Nucleus accumbens (tissue), 56 donors: ENCODE data around the gene NATD1.
A peak's percentile ranks its signal among the peaks of the same experiment; 100 is the strongest.

Source experiments
- DNase-seq, 56 donors: peaks; one replicate each; lab custom pipeline; 2025; lab: John Stamatoyannopoulos, UW

NATD1 gene

DNA sequence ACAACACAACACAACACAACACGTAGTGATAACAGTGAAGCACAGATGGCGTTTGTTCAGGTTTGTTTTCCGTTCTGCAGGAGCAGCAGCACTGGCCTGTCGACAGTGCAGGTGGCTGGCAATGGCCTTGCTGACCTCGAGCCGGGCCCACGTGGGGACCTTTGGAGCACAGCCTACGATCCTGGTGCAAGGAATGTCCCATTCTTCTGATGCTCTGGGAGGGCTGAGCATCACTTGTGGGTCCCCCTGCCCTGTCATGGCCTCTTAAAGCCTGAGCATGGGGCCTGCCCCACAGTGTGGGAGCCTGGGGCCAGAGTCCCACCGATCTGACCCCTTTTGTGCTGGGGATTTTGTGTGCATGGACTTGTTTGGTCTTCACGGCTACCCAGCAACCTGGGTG is 38.1 kb upstream of the NATD1 start:
- no peak for DNase-seq

GRCh38 chr17:21289902-21290571 is 36.8 kb upstream of the NATD1 start:
- DNase-seq, result peak in 7 of 56 donors; percentile 10 to 58 (median 22)

GRCh38 chr17:21289175-21289901 is 36.1 kb upstream of the NATD1 start:
- no peak for DNase-seq

- DNase-seq, result no peak
Measured at GRCh38 chr17:21288571-21289017, 35.4 kb upstream of the NATD1 start.

DNA sequence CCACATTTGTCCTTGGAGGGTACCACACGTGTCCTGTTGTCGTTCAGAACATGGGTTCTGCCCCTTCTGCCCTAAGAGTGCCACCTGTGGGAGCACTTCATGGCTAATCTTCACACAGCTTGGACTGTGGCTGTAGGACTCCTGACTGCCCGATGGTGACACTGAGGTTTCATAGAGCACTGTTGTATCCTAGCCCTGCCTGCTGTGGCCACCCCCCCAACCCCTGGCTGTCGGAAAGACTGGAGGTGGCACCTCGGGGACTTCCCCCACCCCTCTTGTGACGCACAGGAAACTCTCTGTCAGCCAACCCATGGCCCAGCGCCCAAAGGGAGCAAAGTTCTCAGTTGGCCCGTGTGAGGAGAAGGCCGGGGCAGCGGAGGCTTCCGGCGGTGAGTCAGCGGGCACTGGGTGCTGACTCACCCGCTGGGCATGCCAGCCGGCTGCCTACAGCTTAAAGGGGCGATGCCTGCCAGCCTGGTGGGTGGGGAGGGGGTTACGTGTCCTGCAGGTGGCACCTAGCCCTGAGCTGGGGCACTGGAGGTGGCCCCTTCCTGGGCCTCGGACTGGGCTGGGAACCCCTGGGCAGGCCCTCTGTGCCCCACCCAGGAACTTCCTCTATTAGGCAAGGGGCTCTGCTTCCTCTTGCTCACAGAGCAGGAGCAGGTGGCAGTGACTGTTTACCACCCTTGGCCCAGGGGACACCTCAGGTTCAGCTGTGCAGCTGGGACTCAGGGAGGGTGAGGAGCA is 34.7 kb upstream of the NATD1 start:
- peak in 52 of 56 donors; percentile 16 to 98 (median 70) for DNase-seq

DNA sequence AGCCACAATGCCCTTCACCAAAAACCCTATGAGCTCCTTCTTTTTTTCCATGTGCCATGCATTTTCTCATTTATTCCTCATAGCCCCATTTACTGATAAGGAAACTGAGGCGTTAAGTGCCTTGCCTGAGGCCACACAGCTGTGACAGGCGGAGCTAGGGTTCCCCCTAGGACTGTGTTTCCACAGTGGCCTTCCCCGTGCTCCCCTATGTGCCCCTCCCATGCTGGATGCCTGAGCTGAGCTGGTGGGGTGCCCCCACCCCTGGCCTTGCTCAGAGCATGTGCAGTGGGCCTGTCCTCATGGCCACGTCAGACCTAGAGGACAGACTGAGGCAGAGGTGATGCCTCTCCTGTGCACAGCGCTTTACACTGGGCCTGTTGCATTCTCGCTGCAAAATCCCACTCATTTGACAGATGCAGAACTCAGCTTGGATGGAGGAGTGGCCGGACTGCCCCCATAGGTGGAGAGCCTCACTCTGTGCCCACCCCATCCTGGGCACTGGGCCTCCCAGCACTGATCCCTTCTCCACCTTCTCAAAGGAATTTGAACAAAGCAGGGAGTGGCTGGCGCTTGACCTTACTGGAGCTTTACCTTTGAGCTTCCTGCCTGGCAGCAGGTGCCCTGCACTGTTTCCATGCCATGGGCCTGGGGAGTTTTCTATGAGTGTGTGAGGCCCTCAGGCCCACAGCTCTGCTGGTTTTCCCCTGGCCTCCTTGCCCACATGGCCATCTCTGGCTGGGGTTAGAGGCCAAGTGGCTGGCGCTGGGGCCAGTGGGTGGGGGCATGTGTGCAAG is 33.9 kb upstream of the NATD1 start:
- no peak for DNase-seq

DNA sequence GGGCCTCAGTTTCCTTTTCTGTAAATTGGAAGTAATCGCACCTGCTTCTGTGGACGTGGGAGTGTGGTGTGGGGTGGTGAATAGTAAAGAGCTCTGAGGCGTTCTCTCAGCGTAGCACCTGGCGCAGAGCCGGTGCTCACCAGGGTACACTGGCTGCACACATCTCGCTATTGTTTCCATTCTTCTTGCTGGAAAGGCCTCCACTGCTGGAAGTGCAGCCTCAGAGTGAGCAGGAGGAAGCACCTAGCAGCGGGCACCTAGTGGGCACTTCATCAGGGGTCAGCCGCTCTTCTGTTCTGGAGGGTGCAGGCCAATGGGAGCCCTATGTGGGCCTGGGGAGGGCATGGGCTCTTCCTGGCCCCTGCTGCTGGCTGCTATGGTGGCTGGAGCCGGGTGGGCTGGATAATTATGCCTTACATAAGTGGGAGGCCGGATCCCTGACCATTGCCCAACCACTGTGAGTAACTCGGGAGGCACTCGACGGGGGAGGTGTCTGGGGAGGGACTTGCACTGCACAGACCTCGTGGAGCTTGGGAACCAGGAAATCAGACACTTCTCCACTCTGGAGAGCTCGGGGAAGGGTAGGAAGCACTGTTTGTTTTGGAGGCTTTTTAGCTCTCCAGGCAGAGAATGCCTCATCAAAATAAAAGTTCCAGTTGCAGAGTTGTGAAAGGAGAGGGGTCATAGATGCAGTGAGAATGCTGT is 33.0 kb upstream of the NATD1 start:
- DNase-seq, result peak in 8 of 56 donors; percentile 26 to 49 (median 42)

GRCh38 chr17:21285164-21286065 is 32.2 kb upstream of the NATD1 start:
- peak in 6 of 56 donors; percentile 28 to 44 (median 34) for DNase-seq

DNA sequence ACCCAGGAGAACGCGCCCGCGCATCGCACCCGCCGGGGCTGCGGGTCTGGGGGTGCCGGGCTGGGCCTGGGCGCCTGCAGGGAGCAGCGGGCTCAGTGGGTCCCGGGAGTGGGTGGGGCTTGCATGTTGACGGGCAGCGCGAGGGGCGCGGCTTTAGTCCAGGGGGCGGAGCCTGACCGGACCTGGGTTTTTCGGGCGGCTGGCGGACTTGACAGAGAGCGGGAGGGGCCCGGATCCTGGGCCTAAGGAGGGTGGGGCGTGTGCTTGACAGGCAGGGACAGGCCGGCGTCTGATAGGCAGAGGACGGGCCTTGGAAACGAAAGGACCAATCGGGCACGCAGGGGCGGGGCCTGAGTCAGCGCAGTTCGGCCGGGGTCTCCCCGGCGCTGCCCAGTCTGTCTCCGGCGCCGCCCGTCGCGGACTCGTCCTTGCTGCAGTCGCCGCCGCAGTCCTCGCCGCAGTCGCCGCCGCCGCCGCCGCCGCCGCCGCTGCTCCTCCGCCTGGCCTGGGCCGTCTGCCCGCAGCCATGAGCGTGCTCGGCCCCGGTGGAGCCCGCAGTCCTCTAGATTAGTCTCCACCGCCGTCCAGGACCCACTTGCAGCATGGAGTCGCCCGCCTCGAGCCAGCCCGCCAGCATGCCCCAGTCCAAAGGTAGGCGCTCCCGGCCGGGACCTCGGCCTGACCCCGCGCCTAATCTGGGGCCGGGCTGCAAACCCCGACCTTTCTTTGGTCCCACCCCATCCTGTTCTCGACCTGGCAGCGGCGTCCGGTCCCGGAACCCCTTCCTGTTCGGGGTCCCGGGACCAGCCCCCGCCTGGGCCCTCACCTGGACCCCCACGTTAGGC is 31.3 kb upstream of the NATD1 start, which contains the start of gene MAP2K3:
Gene MAP2K3, plus strand, starts transcription at position 393 of the 845 bp plus-strand sequence. Its CDS starts 210 bp downstream, at position 603.
- DNase-seq, result peak; percentile 71 to 100 (median 98)

DNA sequence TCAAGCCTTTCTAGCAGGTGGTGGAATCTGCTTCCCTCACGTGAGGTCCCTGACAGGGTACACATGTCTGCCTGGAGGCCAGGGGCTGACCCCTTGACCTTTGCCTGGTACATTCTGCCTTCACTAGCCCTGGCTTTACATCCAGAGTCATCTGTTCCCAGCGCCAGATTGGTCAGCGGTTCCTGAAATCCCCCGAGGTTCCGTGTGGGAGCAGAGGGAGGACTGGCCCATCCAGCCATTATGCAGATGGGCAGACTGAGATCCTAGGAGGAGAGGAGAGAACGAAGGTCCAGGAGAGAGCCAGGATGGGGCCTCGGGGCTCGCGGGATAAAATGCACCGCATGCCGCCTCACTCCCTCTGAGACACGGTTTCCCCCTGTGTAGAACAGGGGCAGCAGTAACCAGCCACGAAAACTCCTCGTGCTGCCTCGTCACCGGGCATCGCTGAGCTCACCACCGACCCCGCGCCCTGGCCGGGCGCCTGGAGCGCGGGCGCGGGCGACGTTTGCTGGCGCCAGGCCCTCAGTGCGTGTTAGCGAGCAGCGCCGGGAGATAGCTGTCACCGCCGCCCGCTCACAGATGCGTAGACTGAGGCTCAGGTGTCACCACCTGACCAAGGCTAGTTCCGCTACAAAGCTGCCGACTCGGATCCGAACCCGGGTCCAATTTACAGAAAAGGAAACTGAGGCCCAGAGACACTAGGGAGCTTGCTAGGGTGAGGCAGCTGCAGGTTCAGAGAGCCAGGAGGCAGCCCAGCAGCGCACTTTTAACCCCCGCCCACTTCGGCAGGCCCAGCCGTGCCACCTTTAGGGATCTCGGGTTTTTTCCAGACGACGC is 30.5 kb upstream of the NATD1 start:
- peak in 2 of 56 donors; percentile 59 to 75 for DNase-seq

DNA sequence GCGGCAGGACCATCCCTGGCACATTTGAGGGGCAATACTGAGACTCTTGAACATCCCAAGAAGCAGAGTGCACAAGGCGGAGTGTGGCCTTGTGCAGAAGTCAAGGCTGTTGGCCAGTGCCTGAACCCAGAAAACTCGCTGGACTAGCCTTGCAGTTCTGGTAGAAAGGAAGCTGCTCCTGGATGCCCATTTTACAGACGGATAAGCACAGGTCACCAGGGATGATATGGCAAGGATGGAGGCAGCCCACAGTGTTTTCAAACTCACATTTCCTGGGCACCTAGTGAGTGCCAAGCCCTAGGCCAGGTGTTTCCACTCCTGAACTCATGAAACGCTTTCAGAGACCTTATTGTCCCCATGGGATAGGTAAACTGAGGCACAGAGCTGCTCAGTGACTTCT is 29.6 kb upstream of the NATD1 start:
- DNase-seq, result no peak

GRCh38 chr17:21282231-21282630 is 29.0 kb upstream of the NATD1 start:
- DNase-seq, result peak in 1 of 56 donors; percentile 17

GRCh38 chr17:21280081-21280518 is 26.9 kb upstream of the NATD1 start:
- peak in 50 of 56 donors; percentile 24 to 90 (median 70) for DNase-seq

DNA sequence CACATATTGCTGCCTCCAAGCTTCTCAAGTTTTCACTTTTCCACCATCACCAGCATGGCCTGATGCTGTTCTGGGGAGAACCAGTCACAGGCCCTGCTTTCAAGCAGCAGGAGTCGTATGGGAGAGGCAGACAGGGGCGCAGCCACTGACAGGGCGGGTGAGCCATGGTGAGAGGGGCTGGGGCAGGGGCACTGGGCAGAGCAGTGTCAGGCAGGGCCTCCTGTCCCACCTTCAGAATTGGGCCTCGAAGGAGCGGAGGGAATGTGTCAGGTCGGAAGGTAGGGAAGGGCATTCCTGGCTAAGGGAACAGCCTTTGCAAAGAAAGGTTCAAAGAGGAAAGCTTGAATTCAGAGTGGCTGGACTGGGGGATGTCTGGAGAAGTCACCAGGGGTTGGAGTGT is 26.4 kb upstream of the NATD1 start:
- no peak for DNase-seq

- no peak for DNase-seq
Measured at GRCh38 chr17:21279198-21279535, 26.0 kb upstream of the NATD1 start.

DNA sequence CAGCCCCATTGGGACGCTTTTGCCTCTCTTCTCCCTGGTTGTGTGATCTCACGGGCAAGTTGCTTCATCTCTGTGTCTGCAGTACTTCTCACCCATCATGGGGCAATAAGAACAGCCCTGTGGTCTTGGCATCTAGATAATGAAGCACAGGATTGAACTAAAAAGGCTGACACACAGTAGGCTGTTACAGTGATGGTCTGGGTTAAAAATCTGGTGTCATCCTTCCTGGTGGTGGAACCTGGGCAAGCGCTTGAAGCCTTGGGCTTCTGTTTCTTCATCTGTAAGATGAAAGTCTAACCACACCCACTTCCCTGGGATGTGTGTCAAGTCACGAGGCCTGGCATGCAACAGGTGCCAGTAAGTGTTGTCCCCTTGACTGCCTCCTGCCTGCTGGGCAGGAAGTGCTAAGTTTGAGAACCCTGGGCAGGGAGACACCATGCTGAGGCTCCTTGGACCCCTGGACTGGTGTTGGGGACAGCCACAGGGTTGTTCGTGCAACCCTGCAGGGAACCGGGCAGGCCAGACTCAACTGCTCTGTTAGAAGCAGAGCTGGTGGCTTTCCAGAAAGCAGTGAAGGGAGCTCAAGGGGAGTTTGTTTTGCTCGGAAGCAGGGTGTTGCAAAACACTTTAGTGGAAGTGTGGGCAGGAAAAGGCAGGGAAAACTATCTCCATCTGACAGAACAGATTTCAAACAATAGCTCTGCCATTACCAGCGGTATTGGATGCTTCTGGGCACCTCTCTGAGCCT is 25.4 kb upstream of the NATD1 start:
- DNase-seq, result no peak
